ENCODE measurements around the gene SIRPA.

- TF ChIP-seq CTCF (IDR thresholded peaks at IDR 0.05; ENCODE audit: low read depth, low read length, poor library complexity, severe bottlenecking), result no peak
- no peak for TF ChIP-seq EZH2phosphoT487 (IDR thresholded peaks at IDR 0.05; ENCODE audit: borderline replicate concordance, low read length)
These were observed 45.4 kb downstream of the SIRPA start for GRCh38 chr20:1940581-1940980.
